ES-I3 (cell line): ENCODE results near the gene ERN1.

Experiments used
- H3K36me3 ChIP-seq: 2 replicates; pipeline ENCODE4 v1.6.1; 2013; ENCODE audit warnings: mild to moderate bottlenecking, low read length, control low read depth, moderate library complexity; ENCODE audit not compliant: insufficient read depth
- H3K4me1 ChIP-seq: 2 replicates; pipeline ENCODE4 v1.6.1; 2013; ENCODE audit warnings: mild to moderate bottlenecking, control low read depth, low read length; ENCODE audit not compliant: insufficient read depth
- H3K9ac ChIP-seq: 2 replicates; pipeline ENCODE4 v1.6.1; 2013; ENCODE audit warnings: low read depth, mild to moderate bottlenecking, low read length, moderate library complexity
- H3K9me3 ChIP-seq: 2 replicates; pipeline ENCODE4 v1.6.1; 2013; ENCODE audit warnings: mild to moderate bottlenecking, low read length, moderate library complexity; ENCODE audit not compliant: control insufficient read depth, insufficient read depth

ERN1 gene

DNA sequence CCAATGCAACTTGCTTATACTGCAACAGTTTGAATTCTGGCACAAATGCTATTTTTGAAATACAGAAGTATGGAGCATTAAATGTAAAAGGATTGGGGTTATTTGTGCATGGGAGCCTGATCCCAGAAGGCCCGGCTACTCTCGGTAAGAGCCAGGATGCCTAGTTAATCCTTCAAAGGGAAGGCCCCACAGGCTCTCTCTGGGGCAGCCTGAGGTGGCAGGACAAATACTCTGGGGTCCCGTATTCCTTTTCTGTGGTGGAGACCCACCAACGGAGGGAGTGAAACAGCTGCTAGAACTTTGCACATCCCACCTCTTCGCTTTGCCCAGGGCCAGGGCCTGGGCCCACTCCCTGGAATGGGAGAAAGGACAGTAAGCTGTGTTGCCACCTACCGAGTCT lies 30.4 kb downstream of the ERN1 start:
- H3K36me3 ChIP-seq: no peaks in the 10 kb centered on the region
- H3K9ac ChIP-seq: no peak overlapping the region
- no peaks in the 10 kb centered on the region for H3K9me3 ChIP-seq
- peaks cover 11% of the 10 kb centered on the region; the same call in 1 of the 2 replicates for H3K4me1 ChIP-seq

DNA sequence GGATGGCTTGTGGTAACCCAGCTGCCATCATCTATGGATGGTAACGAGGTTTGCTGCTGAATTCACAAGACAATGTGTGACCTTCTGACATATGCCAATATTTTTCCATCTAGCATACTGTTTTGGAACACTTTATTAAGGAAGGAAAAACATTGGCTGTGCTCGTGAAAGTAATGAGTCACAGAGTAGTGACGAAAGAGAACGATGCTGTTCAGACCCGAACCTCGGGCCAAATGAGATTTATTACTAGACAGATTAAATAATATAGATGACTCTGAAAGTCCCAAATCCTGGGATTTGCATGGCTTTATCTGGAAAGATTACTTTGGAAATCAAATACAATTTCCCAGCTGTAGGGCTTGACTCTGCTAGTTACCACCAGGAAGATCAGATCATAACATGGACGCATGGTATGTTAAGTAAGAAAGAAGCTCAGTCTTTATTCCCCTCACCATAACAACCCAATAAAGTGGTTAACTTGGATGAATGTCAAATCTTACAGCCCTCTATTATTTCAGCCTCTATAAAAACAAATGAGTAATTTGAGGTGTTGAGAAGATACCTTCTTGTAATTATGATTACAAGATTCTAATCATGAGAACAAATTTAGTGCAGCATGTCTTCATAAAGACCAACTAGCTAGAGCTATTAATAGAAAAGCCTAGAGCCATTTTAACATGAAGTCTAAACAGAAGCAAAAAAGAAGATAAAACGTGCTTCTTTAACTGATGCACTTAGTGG lies 32.6 kb downstream of the ERN1 start:
- no peaks in the 10 kb centered on the region for H3K9me3 ChIP-seq
- H3K4me1 ChIP-seq: peaks cover 12% of the 10 kb centered on the region; the same call in 1 of the 2 replicates
- no peaks in the 10 kb centered on the region for H3K36me3 ChIP-seq
- no peak overlapping the region for H3K9ac ChIP-seq

DNA sequence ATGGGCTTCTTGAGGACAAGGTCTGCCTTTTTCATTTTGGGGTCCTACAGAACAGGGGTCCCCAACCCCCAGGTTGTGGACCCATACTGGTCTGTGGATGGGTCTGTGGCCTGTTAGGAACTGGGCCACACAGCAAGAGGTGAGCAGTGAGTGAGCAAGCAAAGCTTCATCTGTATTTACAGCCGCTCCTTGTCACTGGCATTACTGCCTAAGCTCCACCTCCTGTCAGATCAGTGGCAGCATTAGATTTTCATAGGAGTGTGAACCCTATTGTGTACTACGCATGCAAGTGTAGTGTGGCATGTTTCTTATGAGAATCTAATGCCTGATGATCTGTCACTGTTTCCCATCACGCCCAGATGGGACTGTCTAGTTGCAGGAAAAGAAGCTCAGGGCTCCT lies 33.9 kb downstream of the ERN1 start:
- Histone ChIP-seq H3K36me3 (no peaks in the 10 kb centered on the region), H3K9ac (no peak overlapping the region), H3K9me3 (no peaks in the 10 kb centered on the region), H3K4me1 (peaks cover 12% of the 10 kb centered on the region; the same call in 1 of the 2 replicates)

GRCh38 chr17:64095144-64095882 lies 34.6 kb downstream of the ERN1 start:
- peaks cover 12% of the 10 kb centered on the region; the same call in 1 of the 2 replicates for H3K4me1 ChIP-seq
- H3K9me3 ChIP-seq: no peaks in the 10 kb centered on the region
- H3K36me3 ChIP-seq: no peaks in the 10 kb centered on the region
- no peak overlapping the region for H3K9ac ChIP-seq

GRCh38 chr17:64094412-64094811 lies 35.5 kb downstream of the ERN1 start:
- no peak overlapping the region for H3K9ac ChIP-seq
- H3K9me3 ChIP-seq: no peaks in the 10 kb centered on the region
- no peaks in the 10 kb centered on the region for H3K36me3 ChIP-seq
- H3K4me1 ChIP-seq: peaks cover 12% of the 10 kb centered on the region; the same call in 1 of the 2 replicates

DNA sequence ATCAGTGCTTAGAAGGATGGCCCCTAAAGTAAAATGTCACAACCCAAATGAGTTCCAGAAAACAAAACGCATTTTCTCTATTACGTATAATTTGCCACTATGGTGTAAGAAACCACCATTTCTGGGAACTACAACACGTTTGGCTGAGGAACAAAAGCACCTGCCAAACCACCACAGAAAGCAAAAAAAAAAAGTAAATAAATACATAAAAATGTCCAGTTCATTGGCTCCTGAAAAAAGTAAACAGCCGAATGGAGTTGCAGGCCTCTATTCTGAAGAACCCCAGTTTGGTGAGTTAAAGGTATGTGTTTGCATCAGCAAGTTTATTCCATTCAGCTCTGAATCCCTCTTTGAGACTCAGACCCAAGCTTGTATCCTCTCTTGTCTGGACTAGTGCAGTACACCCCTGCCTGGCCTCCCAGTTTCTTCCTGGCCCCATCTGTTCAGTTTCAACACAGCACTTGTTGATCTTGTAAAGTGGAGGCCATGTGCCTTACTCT lies 36.9 kb downstream of the ERN1 start:
- peaks cover 12% of the 10 kb centered on the region; the same call in 1 of the 2 replicates for H3K4me1 ChIP-seq
- no peaks in the 10 kb centered on the region for H3K36me3 ChIP-seq
- no peak overlapping the region for H3K9ac ChIP-seq
- H3K9me3 ChIP-seq: no peaks in the 10 kb centered on the region

DNA sequence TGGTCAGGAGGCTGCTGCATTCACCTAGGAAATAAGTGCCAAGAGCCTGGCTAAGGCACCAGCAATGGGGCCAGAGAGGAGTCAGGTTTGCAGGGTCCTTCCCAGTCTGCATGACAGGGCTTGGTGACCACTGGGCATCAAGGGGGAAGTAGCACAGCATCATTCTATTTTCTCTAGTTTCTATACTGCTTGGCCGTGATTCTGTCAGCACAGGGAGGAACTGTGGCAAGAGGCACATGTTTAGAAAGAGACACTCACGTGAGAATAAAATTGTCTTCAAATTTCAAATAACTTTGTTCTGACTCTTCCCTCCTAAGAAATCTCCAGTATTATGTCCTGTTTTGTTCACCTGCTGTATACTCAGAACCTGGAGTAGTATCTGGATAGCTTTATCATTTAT lies 37.8 kb downstream of the ERN1 start:
- Histone ChIP-seq H3K4me1 (peaks cover 12% of the 10 kb centered on the region; the same call in 1 of the 2 replicates), H3K9ac (no peak overlapping the region)

GRCh38 chr17:64091571-64091970 lies 38.4 kb downstream of the ERN1 start:
- Histone ChIP-seq H3K36me3 (no peaks in the 10 kb centered on the region), H3K9me3 (no peaks in the 10 kb centered on the region), H3K9ac (no peak overlapping the region), H3K4me1 (peaks cover 16% of the 10 kb centered on the region; the same call in 1 of the 2 replicates)

More for the DNA sequence above, 37.8 kb downstream of the ERN1 start:
- H3K36me3 ChIP-seq: no peaks in the 10 kb centered on the region
- no peaks in the 10 kb centered on the region for H3K9me3 ChIP-seq

DNA sequence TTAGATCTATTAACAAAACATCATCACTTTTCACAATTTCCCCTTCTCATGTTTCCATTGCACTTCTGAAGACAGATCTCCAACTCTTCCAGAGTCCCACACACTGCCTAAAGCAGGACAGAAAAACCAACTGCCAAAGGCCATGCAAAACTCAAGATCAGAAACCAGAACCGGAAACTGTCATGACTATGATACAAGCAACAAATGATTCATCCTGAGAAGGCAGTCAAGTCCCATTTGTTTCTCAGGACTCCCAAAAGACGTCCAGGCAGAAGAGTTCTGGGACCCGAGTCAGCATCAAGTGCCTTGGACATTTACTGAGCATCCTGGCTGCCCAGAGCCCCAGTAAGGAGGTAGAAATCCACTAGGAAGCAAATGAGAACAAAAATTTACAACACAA lies 38.8 kb downstream of the ERN1 start:
- Histone ChIP-seq H3K9me3 (no peaks in the 10 kb centered on the region), H3K36me3 (no peaks in the 10 kb centered on the region), H3K9ac (no peak overlapping the region), H3K4me1 (peaks cover 16% of the 10 kb centered on the region; the same call in 1 of the 2 replicates)

DNA sequence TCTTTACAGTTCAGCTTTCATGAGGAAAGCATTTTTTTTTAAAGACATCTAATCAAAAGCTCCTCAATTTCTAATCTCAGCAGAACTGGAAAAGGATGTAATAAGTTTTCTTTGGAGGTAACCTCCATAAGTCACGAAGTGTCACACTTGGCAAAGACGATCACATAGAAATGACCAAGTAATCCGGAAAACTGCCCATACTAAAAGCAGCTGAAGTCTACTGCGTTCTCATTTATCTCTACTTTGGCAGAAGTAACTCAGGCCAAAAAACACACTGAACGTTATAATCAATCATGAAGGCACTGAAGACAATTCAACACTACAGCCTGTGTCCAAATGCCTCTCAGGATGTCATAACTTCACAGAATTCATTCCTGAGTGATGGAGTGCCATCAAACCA lies 39.8 kb downstream of the ERN1 start:
- peaks cover 15% of the 10 kb centered on the region for H3K4me1 ChIP-seq

GRCh38 chr17:64087252-64088005 lies 42.5 kb downstream of the ERN1 start:
- no peaks in the 10 kb centered on the region for H3K9me3 ChIP-seq
- H3K4me1 ChIP-seq: peaks cover 29% of the 10 kb centered on the region
- H3K9ac ChIP-seq: no peak overlapping the region

More for the DNA sequence above, 39.8 kb downstream of the ERN1 start:
- no peaks in the 10 kb centered on the region for H3K36me3 ChIP-seq
- H3K9me3 ChIP-seq: no peaks in the 10 kb centered on the region
- no peak overlapping the region for H3K9ac ChIP-seq

GRCh38 chr17:64085650-64086005 lies 44.3 kb downstream of the ERN1 start:
- no peaks in the 10 kb centered on the region for H3K9me3 ChIP-seq
- H3K4me1 ChIP-seq: peaks cover 38% of the 10 kb centered on the region
- H3K9ac ChIP-seq: no peak overlapping the region
- no peaks in the 10 kb centered on the region for H3K36me3 ChIP-seq

More at GRCh38 chr17:64087252-64088005, 42.5 kb downstream of the ERN1 start:
- H3K36me3 ChIP-seq: no peaks in the 10 kb centered on the region

GRCh38 chr17:64084940-64085649 lies 44.8 kb downstream of the ERN1 start:
- Histone ChIP-seq H3K4me1 (peaks cover 38% of the 10 kb centered on the region), H3K9me3 (no peaks in the 10 kb centered on the region), H3K36me3 (no peaks in the 10 kb centered on the region), H3K9ac (no peak overlapping the region)
